GM12801 (cell line): ENCODE data around the gene PPP4C.

Experiments used
- CTCF ChIP-seq: IDR thresholded peaks from one replicate; pipeline ENCODE4 v1.5.1; 2011; ENCODE audit warnings: control low read depth; ENCODE audit not compliant: insufficient read length; ENCODE audit errors: extremely low read depth

PPP4C gene

GRCh38 chr16:30066761-30067583 is 8.8 kb upstream of the PPP4C start:
- TF ChIP-seq CTCF: no peak

- no peak for TF ChIP-seq CTCF
These were observed 8.2 kb upstream of the PPP4C start for GRCh38 chr16:30067584-30067916.

- no peak for TF ChIP-seq CTCF
These were observed 7.5 kb upstream of the PPP4C start for GRCh38 chr16:30068333-30068732.

GRCh38 chr16:30068750-30069610 is 6.8 kb upstream of the PPP4C start:
- no peak for TF ChIP-seq CTCF

GRCh38 chr16:30069611-30070462 is 6.0 kb upstream of the PPP4C start:
- TF ChIP-seq CTCF: no peak

- no peak for TF ChIP-seq CTCF
These were observed 5.3 kb upstream of the PPP4C start for GRCh38 chr16:30070490-30070889.
